ENCODE data around the gene POMT1.

The POMT1 gene

GRCh38 chr9:131557855-131558548, 55.3 kb downstream of the POMT1 start:
- no peak for DNase-seq

- no peak for DNase-seq
Observed at GRCh38 chr9:131559421-131560000, 56.8 kb downstream of the POMT1 start.

GRCh38 chr9:131562032-131562959, 59.6 kb downstream of the POMT1 start:
- no peak for DNase-seq

GRCh38 chr9:131565369-131565768, 62.7 kb downstream of the POMT1 start:
- DNase-seq = no peak

GRCh38 chr9:131566158-131566557, 63.4 kb downstream of the POMT1 start:
- DNase-seq = no peak

- DNase-seq = no peak
Observed at GRCh38 chr9:131567910-131568309, 65.2 kb downstream of the POMT1 start.

Measured in activated CD8-positive, alpha-beta memory T cell treated with anti-CD3 and anti-CD28 coated beads, Interleukin-2, amount 50 U/mL, for 48 hours (primary cell).